ENCODE results near the gene CHD2. TPM values are rescaled to one million over a fixed set of nuclear protein-coding genes. Genes with fewer than 3 reads are reported as not detected.

The CHD2 gene
- total RNA-seq, 1 experiment from 2014 or later: 101 TPM

GRCh38 chr15:92861742-92862141 lies 38.4 kb upstream of the CHD2 start (continued):
- TF ChIP-seq ZNF532 (CRISPR knock-in tag; IDR thresholded peaks at IDR 0.05; ENCODE audit: borderline replicate concordance) (no peak), ZBTB43 (CRISPR knock-in tag; IDR thresholded peaks at IDR 0.05) (no peak)

- TF ChIP-seq ZBTB43 (CRISPR knock-in tag; IDR thresholded peaks at IDR 0.05): no peak
- no peak for TF ChIP-seq CBFB (CRISPR knock-in tag; IDR thresholded peaks at IDR 0.05; ENCODE audit: low read depth)
- ChIA-PET POLR2A (no interaction called here), CTCF (no interaction called here)
- no peak overlapping the region for H3K27ac Mint-ChIP-seq
- H3K4me1 Mint-ChIP-seq: no peaks in the 10 kb centered on the region
- peaks cover 6% of the 10 kb centered on the region; the same call in 1 of the 2 replicates for H3K36me3 Mint-ChIP-seq
- ATAC-seq: no peak
- DNase-seq (ENCODE audit: low spot score): no peak
- H3K27me3 Mint-ChIP-seq (ENCODE audit: low read depth): no peaks in the 10 kb centered on the region
- H3K9me3 Mint-ChIP-seq: peaks cover 10% of the 10 kb centered on the region
- H3K4me3 Mint-ChIP-seq: no peak overlapping the region
Measured at GRCh38 chr15:92864127-92864814, 35.9 kb upstream of the CHD2 start.

GRCh38 chr15:92869263-92869940 lies 30.7 kb upstream of the CHD2 start:
- ChIA-PET POLR2A (interaction anchor here (0.5 to 0.7 kb wide), 2 partner anchors 60 to 74 kb away, joined by 3 read pairs; no protein-coding TSS in a partner anchor), CTCF (no interaction called here)
- Mint-ChIP-seq H3K4me3 (no peak overlapping the region), H3K27ac (peak overlapping the region; percentile 22; the same call in 1 of the 2 replicates), H3K36me3 (no peaks in the 10 kb centered on the region), H3K27me3 (ENCODE audit: low read depth) (no peaks in the 10 kb centered on the region), H3K9me3 (no peaks in the 10 kb centered on the region), H3K4me1 (peaks cover 8% of the 10 kb centered on the region)
- TF ChIP-seq MAX (CRISPR knock-in tag; IDR thresholded peaks at IDR 0.05) (no peak), NR3C1 (CRISPR knock-in tag; conservative IDR thresholded peaks at IDR 0.05; ENCODE audit: low read depth) (no peak), ESRRA (CRISPR knock-in tag; IDR thresholded peaks at IDR 0.05; ENCODE audit: borderline replicate concordance) (no peak), USF1 (CRISPR knock-in tag; IDR thresholded peaks at IDR 0.05) (no peak), GRHL2 (CRISPR knock-in tag; IDR thresholded peaks at IDR 0.05; ENCODE audit: insufficient replicate concordance, severe bottlenecking) (no peak), MYBL2 (CRISPR knock-in tag; IDR thresholded peaks at IDR 0.05) (no peak), JAZF1 (CRISPR knock-in tag; IDR thresholded peaks at IDR 0.05) (no peak), FOXJ3 (CRISPR knock-in tag; IDR thresholded peaks at IDR 0.05; ENCODE audit: borderline replicate concordance) (no peak), PRDM15 (CRISPR knock-in tag; IDR thresholded peaks at IDR 0.05) (no peak), CREM (CRISPR knock-in tag; IDR thresholded peaks at IDR 0.05) (no peak), SMAD4 (CRISPR knock-in tag; IDR thresholded peaks at IDR 0.05) (no peak)
- DNase-seq (ENCODE audit: low spot score): no peak
- ATAC-seq: no peak

All from WTC11 (cell line).